ENCODE measurements around the gene PAGE5.

PAGE5 gene, protein sequence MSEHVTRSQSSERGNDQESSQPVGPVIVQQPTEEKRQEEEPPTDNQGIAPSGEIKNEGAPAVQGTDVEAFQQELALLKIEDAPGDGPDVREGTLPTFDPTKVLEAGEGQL

DNA sequence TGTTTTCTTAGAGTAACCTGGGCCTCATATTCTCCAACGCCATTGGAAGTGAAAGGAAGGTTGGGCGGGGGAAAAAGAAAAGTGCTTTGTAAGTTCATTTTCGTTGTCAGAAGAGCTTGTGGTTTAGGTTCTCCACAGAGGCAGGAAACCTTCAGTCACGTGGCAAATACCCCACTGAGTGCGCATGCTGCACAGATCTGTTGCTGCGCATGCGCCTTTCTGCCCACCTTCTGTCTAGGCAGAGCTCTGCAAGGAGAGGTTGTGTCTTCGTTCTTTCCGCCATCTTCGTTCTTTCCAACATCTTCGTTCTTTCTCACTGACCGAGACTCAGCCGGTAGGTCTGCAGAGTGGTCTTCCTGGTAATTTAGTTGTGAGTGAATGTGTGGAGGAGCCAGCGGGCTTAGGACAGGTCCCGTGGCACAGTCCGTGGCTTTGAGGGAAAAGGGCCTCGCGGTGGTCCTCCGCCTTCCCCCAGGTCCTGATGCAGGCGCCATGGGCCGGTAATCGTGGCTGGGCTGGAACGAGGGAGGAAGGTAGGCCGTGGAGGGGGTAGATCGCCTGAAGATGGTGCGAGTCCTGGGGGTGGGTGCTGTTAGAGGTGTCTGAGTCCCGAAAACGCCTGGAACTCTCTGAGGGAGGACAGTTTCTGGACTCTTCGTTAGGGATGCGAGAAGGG lies at the start of gene PAGE5:
Gene PAGE5, plus strand, starts transcription at position 228 of the 676 bp plus-strand sequence. CDS start 1,037 bp downstream, outside the sequence.
- no peak for DNase-seq (ENCODE audit: low read depth)

DNA sequence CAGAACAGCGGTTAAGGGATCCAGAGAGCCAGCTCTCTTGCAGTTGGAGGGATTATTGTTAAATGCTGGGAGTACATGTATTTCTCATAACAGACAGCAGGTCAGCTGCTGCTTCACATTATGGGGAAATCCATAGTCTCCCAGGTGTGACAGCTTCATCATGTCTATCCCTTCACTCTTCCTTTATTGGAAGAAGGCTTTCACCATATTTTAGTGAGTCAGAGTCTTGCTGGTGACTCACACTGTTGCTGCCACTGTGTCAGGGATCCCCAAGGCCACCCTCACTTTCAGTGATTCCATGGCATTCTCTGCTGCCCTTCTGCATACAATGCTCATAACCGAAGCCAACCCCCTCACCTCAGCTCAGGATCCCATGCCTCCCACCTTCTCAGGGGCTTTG lies 32.9 kb upstream of the PAGE5 start:
- no peak for DNase-seq (ENCODE audit: low read depth)

DNA sequence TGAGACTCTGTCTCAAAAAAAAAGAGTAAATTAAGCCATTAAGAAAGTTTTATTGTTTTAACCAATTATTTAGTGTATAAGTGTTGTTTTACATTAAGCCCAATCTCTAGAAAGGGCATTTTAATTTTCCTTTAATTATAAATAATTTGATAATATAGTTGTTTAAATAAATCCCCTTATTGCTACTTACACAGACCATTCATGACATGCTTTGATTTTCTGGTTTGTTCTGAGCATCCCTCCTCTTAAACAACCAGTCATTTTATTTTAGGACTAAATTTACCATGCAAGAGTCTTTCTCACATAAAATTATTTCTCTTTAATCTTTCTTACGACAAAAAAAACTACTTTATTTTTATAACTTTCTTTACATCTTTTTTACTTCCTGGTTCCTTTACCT lies 23.5 kb upstream of the PAGE5 start:
- DNase-seq (ENCODE audit: low read depth): no peak

DNA sequence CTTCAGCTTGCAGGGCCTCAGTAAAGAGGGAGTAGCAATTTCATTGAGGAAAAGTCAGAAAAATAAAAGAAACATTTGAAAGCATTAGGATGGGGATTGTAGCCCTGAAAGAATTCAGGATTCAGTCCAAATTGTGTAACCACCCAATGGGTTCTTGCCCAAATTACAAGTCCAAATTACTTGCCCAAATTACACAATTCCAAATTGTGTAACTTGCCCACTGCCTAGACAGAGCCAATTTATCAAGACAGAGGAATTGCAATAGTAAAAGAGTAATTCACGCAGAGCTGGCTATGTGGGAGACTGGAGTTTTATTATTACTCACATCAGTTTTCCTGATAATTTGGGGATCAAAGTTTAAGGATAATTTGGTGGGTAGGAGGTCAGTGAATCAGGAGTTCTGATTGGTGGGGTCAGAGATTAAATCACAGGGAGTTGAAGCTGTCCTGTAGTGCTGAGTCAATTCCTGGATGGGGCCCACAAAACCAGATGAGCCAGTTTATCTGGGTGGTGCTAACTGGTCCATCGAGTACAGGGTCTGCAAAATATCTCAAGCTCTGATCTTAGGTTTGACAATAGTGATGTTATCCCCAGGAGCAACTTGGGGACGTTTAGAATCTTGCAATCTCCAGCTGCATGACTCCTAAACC lies 18.1 kb upstream of the PAGE5 start:
- no peak for DNase-seq (ENCODE audit: low read depth)

DNA sequence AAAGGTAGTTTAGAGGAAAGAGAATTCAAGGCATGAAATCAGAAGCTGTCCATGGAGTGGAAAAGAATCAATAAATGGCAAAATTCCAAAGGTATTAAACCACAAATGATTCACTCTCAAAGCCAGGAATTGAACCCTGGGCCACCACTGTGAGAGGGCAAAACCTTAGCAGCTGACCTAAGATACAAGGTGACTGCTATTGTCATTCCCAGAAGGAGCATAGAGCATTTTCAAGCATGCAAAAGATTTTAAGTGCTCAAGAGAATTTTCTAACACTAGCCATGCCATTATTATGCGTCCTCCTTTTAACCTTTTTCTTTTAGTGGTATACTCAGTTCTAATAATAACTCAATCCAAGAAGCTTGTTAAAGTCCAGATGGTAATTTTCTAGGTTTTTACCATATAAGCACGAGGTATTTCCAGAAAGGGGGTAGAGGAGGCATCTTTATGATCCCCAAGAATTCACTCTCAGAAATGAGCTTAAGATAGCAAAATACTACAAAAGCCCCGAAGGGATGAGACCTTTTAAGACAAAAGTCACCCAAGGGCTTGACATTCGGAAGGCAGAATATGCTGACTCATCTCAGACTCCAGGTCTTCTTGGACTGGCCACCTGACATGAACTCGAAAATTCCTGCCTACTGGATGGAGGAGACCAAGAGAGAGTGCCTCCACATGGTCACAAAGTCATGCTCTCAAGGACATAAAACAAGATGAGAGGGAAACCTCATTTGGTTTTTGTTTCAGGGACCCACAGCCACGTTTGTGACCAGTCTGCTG lies 13.8 kb upstream of the PAGE5 start:
- no peak for DNase-seq (ENCODE audit: low read depth)

DNA sequence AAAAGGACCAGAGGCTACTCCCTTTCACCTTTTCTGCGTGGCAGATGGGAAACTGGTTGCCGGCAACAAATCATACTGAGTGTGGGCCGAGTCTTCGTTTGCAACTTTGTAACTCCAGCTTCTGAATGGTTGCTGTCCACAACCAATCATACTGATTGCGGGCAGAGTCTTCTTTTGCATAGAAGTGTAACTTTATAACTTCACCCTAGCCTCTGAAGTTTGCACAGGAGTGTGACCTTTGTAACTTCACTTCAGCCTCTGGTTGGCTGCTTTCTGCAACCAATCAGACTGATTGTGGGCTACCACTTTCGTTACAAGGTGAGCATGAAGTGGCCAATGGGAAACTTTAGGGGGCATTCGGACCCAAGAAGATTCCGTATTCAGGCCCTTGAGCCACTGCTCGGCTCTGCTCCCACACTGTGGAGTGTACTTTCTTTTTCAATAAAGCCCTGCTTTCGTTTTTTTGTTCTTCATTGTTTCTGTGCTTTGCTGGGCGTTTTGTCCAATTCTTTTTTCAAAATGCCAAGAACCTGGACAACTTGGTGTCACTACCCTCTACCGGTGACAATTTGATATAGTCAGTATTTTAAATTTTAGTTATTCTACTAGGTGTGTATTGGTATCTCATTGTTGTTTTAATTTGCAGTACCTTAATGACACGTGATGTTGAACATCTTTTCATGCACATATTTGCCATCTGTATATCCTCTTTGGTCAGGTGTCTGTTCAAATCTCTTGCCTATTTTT lies 9.0 kb upstream of the PAGE5 start:
- no peak for DNase-seq (ENCODE audit: low read depth)

DNA sequence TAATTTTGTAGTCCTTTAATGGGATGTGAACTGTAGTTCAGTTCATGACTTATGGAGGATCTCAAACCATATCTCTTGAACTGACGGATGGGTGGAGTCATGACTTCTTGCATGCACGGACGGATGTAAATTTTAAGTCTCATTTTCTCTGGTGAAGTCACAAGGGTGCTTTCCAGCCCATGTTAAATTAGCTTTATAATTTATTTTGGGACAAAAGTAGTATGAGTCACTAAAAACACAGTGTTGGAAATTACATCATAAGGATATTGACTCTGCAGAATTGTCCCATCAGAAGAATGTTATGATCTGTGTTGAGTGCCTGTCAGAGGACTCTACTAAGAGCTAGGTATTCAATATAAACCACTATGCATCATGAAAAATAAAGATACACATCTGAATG lies 6.8 kb upstream of the PAGE5 start:
- no peak for DNase-seq (ENCODE audit: low read depth)

DNA sequence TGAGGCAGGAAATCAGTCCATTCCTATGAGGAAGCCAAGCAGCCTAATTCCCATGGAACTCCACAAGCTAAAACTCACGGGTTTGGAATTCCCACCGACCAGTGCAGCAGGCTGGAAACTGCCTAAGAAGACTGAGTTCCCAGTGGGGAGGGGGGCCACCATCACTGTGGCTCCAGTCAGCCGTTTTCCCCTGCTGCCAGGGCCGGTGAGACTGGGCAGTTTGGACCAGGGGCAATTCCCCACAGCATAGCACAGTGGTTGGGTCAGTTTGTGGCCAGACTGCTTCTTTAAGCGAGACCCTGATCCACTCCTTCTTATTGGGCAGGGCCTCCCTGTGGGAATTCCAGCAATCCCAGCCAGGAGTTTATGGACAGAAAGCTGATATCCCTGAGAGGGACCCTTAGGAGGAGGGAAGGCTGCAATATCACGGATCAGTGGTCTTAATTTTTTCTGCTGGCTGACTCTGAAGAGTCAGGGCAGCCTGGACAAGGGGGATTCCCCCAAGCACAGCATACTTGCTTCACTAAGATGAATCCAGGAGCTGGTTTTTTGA lies 20.7 kb downstream of the PAGE5 start:
- DNase-seq (ENCODE audit: low read depth): no peak

DNA sequence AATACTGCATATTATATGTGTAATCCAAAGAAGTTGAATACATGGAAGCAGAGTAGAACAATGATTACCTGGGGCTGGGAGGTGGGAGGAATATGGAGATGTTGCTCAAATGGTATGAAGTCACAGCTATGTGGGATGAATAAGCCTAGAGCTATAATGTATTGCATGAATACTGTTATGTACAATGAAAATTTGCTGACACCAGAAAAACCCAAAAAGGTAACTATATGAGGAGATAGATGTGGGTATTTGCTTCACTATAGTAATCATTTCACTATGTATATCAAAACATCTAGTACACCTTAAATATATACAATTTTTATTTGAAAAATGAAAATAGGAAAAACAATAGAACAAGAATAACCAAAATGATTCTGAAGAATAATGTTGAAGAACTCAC lies 33.4 kb downstream of the PAGE5 start:
- DNase-seq (ENCODE audit: low read depth): no peak

DNA sequence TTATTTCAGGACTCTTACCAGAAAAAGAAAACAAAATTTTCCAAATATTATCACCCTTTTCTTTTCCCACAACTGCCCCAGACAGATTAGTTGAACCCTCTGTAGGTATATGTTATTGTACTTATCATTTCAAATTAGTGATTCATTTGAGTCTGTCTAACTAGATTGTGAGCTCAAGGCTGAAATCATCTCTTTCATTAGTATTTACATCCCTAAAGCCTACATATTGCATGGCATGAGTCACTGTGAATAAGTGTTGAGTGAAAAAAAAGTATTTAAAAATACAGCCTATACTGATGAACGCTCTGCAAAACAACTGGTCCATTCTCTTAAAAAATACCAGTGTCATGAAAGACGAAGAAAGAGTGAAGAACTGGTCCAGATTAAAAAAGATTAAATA lies 40.7 kb downstream of the PAGE5 start:
- no peak for DNase-seq (ENCODE audit: low read depth)

DNA sequence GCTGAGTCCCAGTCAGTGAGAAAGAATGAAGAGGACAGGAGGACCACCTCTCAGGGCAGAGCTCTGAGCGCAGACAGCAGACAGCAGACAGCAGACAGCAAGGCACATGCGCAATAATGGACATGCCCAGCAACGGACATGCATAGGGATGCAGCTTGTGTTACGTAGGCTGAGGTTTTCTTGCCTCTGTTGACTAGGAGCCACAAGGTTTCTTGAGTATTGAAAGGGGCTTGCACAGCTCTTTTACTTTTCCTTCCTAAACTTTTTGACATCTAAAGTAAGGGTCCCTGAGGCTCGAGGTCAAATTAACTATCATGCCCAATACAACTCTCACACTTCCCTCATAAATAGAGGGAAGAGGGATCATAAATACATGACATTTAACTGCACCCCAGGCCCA lies 44.7 kb downstream of the PAGE5 start, which contains the start of gene PAGE3:
Gene PAGE3, minus strand, starts transcription at position 101 of the 400 bp plus-strand sequence. CDS start 1,013 bp downstream, outside the sequence.
- no peak for DNase-seq (ENCODE audit: low read depth)
